ENCODE data around the gene THG1L.

GRCh38 chr5:157758706-157759105 is 27.5 kb downstream of the THG1L start:
- no peak for TF ChIP-seq RFX5 (IDR thresholded peaks at IDR 0.05; ENCODE audit: low read depth, low read length)
- TF ChIP-seq, protein P1, sequence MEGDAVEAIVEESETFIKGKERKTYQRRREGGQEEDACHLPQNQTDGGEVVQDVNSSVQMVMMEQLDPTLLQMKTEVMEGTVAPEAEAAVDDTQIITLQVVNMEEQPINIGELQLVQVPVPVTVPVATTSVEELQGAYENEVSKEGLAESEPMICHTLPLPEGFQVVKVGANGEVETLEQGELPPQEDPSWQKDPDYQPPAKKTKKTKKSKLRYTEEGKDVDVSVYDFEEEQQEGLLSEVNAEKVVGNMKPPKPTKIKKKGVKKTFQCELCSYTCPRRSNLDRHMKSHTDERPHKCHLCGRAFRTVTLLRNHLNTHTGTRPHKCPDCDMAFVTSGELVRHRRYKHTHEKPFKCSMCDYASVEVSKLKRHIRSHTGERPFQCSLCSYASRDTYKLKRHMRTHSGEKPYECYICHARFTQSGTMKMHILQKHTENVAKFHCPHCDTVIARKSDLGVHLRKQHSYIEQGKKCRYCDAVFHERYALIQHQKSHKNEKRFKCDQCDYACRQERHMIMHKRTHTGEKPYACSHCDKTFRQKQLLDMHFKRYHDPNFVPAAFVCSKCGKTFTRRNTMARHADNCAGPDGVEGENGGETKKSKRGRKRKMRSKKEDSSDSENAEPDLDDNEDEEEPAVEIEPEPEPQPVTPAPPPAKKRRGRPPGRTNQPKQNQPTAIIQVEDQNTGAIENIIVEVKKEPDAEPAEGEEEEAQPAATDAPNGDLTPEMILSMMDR (conservative IDR thresholded peaks at IDR 0.05; ENCODE audit: low read depth, low read length), result no peak
- TF ChIP-seq ELK1 (IDR thresholded peaks at IDR 0.05; ENCODE audit: borderline replicate concordance, low read depth, low read length), result no peak
- no peak for TF ChIP-seq MXI1 (IDR thresholded peaks at IDR 0.05; ENCODE audit: borderline replicate concordance, low read depth, low read length)
- no peak for TF ChIP-seq SMC3 (IDR thresholded peaks at IDR 0.05; ENCODE audit: low read depth, low read length)
- no peak for TF ChIP-seq CHD1 (IDR thresholded peaks at IDR 0.05; ENCODE audit: low read depth, low read length)
- TF ChIP-seq POLR2A (IDR thresholded peaks at IDR 0.05; ENCODE audit: low read depth, low read length), result no peak
- TF ChIP-seq MAFK (IDR thresholded peaks at IDR 0.05; ENCODE audit: low read depth, low read length), result no peak
- TF ChIP-seq, protein P2, sequence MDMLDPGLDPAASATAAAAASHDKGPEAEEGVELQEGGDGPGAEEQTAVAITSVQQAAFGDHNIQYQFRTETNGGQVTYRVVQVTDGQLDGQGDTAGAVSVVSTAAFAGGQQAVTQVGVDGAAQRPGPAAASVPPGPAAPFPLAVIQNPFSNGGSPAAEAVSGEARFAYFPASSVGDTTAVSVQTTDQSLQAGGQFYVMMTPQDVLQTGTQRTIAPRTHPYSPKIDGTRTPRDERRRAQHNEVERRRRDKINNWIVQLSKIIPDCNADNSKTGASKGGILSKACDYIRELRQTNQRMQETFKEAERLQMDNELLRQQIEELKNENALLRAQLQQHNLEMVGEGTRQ (IDR thresholded peaks at IDR 0.05; ENCODE audit: low read depth, low read length), result no peak

Data from IMR-90 (cell line).